ENCODE measurements around the gene PRKAG1. TPM values are rescaled to one million over a fixed set of nuclear protein-coding genes. Genes with fewer than 3 reads are reported as not detected.

PRKAG1 gene
- total RNA-seq, 4 donors from 2014 or later, result 40.0 to 61.4 (median 49.6) TPM

GRCh38 chr12:48990552-48990951, 28.0 kb downstream of the PRKAG1 start:
- no peaks in the 10 kb centered on the region for H3K36me3 ChIP-seq
- peaks cover 12% of the 10 kb centered on the region for H3K4me1 ChIP-seq
- TF ChIP-seq CTCF (IDR thresholded peaks at IDR 0.05) (no peak), EP300 (IDR thresholded peaks at IDR 0.05) (no peak), POLR2A (IDR thresholded peaks at IDR 0.05) (no peak), POLR2AphosphoS5 (IDR thresholded peaks at IDR 0.05) (no peak)
- no peak overlapping the region for H3K4me3 ChIP-seq
- H3K27ac ChIP-seq, result no peak overlapping the region
- DNase-seq (ENCODE audit: low spot score in 2 of 2), result no peak
- no peaks in the 10 kb centered on the region for H3K9me3 ChIP-seq
- peaks cover 61% of the 10 kb centered on the region for H3K27me3 ChIP-seq

- TF ChIP-seq CTCF (IDR thresholded peaks at IDR 0.05) (peak; percentile 60 to 90), POLR2A (IDR thresholded peaks at IDR 0.05) (no peak)
- DNase-seq (ENCODE audit: low spot score in 2 of 2), result no peak
- Histone ChIP-seq H3K27ac (no peak overlapping the region), H3K36me3 (no peaks in the 10 kb centered on the region), H3K4me3 (no peak overlapping the region), H3K4me1 (peaks cover 5% of the 10 kb centered on the region), H3K9me3 (no peaks in the 10 kb centered on the region), H3K27me3 (peaks cover 52% of the 10 kb centered on the region)
- WGBS, result 23% methylated on average over 16 of the region's 16 CpGs
Observed at GRCh38 chr12:48988030-48988649, 30.4 kb downstream of the PRKAG1 start.

- 62% methylated on average over 16 of the region's 23 CpGs for WGBS
- Histone ChIP-seq H3K9me3 (no peaks in the 10 kb centered on the region), H3K27me3 (peaks cover 64% of the 10 kb centered on the region), H3K27ac (no peak overlapping the region), H3K4me3 (no peak overlapping the region), H3K4me1 (peaks cover 5% of the 10 kb centered on the region), H3K36me3 (no peaks in the 10 kb centered on the region)
- no peak for DNase-seq (ENCODE audit: low spot score in 2 of 2)
- no peak for TF ChIP-seq CTCF (IDR thresholded peaks at IDR 0.05)
Observed at GRCh38 chr12:48986720-48987291, 31.8 kb downstream of the PRKAG1 start.

- H3K27me3 ChIP-seq, result peaks cover 68% of the 10 kb centered on the region
Observed at GRCh38 chr12:48985901-48986300, 32.7 kb downstream of the PRKAG1 start.

GRCh38 chr12:48985475-48985897, 33.1 kb downstream of the PRKAG1 start:
- no peak overlapping the region for H3K27ac ChIP-seq
- no peaks in the 10 kb centered on the region for H3K9me3 ChIP-seq
- H3K4me1 ChIP-seq, result peaks cover 18% of the 10 kb centered on the region
- no peaks in the 10 kb centered on the region for H3K36me3 ChIP-seq
- peaks cover 68% of the 10 kb centered on the region for H3K27me3 ChIP-seq
- H3K4me3 ChIP-seq, result no peak overlapping the region
- DNase-seq (ENCODE audit: low spot score in 2 of 2), result no peak
- WGBS, result 21% methylated on average over 7 of the region's 10 CpGs
- TF ChIP-seq EP300 (IDR thresholded peaks at IDR 0.05) (no peak), POLR2A (IDR thresholded peaks at IDR 0.05) (no peak), CTCF (IDR thresholded peaks at IDR 0.05) (no peak), POLR2AphosphoS5 (IDR thresholded peaks at IDR 0.05) (no peak)

More at GRCh38 chr12:48985901-48986300, 32.7 kb downstream of the PRKAG1 start:
- WGBS, result 77% methylated on average over 2 of the region's 2 CpGs
- no peak for DNase-seq (ENCODE audit: low spot score in 2 of 2)
- no peak overlapping the region for H3K27ac ChIP-seq
- no peak for TF ChIP-seq POLR2AphosphoS5 (IDR thresholded peaks at IDR 0.05)
- TF ChIP-seq EP300 (IDR thresholded peaks at IDR 0.05), result no peak
- TF ChIP-seq POLR2A (IDR thresholded peaks at IDR 0.05), result no peak
- no peak for TF ChIP-seq CTCF (IDR thresholded peaks at IDR 0.05)
- H3K4me1 ChIP-seq, result peaks cover 14% of the 10 kb centered on the region
- no peaks in the 10 kb centered on the region for H3K9me3 ChIP-seq
- H3K4me3 ChIP-seq, result no peak overlapping the region
- no peaks in the 10 kb centered on the region for H3K36me3 ChIP-seq
